DMS114 treated with DMSO at 0.1 percent for 48 hours (cell line): Measurements from ENCODE around the gene THOC6.

Experiments
- DNase-seq: peaks from one replicate; lab custom pipeline; 2025; ENCODE audit not compliant: unreplicated experiment; lab: John Stamatoyannopoulos, UW

THOC6 gene

GRCh38 chr16:3014971-3015370, 8.9 kb upstream of the THOC6 start:
- DNase-seq: no peak

DNA sequence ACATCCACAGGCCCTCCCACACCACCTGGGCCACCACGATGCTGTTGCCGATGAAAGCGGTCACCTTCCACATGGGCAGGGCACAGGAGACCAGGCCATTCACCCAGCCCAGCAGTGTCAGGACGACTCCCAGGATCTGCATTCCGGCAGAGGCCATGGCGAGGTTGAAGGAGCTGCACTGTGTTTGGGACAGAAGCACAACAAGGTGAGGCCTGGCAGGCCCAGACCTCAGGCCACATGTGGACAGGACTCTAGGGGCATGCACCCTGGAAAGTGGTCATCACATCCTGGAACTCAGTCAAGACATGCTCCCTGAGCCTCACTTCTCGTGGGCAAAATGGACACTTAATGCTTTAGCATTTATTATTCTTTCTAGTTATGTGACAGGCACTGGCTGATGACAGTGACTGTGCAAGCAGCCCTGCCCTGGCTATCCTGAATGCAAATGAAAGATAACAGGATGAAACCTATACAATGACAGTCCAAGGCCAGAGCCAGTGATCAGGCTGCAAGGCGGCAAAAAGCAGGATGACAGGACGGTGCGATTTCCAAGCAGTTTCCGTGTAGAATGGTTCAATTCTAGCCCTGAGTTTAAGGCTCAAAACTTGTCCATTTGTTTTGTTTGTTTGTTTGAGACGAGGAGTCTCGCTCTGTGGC, 7.8 kb upstream of the THOC6 start:
- DNase-seq: no peak

GRCh38 chr16:3017344-3017743, 6.5 kb upstream of the THOC6 start:
- no peak for DNase-seq

DNA sequence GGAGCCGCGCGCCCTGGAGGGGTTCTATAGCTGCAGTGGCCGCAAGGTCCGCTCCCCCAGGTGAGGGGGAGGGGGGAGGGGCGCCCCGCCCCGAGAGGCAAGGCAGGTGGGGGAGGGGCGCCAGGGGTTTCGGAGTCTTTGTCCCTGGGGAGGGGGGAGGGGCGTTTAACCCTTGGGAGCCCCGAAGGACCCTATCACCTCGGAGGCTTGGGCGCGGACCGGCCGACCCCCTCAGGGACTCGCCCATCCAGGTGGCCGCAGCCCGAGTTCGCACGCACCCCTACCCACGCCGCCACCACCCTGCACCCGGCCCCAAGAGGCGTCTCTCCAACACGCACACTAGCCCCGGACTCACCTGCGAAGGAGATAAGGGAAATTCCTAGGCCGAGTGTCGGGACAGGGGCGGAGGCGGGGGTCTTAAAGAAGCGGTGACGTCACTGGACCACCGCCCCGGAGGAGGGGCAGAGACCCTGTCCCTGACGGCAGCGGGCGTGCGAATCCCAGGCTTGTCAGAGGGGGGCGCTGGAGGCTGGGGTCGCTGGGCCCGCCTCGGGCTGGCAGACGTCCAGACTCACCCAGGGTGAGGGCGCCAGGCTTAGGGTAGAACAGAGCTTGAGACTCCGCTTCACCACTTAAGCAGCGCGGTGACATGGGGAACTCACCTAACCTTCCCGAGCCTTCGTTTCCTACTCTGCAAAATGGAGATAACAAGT, 5.9 kb upstream of the THOC6 start, which contains the start of gene CLDN6:
Gene CLDN6, minus strand, starts transcription at position 390 of the 713 bp plus-strand sequence. CDS start 2,162 bp downstream, outside the sequence.
- DNase-seq: no peak

DNA sequence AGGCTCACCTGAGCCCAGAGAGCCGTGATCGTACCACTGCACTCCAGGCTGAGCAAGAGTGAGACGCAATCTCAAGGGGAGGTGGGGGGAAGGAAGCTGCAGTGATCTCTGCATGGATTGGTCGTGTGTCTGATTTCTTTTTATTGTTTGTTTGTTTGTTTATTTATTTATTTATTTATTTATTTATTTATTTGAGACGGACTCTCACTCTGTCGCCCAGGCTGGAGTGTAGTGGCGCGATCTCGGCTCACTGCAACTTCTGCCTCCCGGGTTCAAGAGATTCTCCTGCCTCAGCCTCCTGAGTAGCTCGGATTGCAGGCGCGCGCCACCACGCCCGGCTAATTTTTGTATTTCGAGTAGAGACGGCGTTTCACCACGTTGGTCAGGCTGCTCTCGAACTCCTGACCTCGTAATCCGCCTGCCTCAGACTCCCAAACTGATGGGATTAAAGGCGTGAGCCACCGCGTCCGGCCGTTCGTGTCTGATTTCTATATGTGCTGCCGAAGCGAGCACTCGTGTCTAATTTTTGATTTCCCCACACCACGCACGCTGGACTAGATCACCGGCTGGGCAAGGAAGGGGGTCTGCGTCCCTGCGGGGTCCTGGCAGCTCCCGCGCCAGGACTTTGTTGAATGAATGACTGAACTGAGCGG, 4.1 kb upstream of the THOC6 start:
- DNase-seq: no peak

GRCh38 chr16:3020247-3020603, 3.6 kb upstream of the THOC6 start, which contains the start of gene TNFRSF12A:
TSS of gene TNFRSF12A (plus strand) at chr16:3020368. CDS start at chr16:3020398, 30 bp downstream.
- DNase-seq: peak; percentile 37

DNA sequence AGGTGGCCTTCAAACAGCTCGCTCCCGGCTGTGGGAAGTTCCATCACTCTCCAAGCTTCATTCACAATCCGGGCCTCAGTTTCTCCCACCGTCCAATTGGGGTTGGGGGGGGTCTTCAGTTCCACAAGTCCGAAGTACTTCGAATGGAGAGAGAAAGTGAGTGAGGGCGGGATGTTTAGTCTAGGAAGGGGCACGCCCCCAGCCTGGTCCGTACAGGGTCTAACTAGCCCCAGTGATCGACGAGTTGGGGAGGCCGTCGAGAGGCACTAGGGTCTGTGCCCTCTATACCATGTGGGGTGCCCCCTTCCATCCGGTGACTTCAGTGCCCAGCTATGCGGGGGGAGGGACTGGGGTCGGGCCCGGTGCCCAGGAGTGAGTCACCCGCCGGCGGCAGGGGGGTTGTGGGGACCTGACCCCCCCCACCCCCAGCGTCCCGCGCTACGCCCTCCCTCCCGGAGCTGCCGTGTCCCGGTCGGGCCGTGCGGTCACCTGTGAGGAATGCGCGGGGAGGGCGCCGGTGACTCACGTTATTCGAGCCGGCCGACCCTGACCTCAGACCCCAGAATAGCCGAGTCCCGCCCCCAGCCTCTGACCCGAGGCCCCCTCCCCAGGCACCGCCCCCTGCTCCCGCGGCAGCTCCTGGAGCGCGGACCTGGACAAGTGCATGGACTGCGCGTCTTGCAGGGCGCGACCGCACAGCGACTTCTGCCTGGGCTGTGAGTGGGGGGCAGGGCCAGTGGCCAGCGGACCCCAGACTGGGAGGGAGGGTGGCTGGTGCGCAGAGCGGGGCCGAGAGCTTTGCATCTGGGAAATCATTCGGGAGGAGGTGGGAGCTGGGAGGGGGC, 3.0 kb upstream of the THOC6 start:
- DNase-seq: peak; percentile 22

DNA sequence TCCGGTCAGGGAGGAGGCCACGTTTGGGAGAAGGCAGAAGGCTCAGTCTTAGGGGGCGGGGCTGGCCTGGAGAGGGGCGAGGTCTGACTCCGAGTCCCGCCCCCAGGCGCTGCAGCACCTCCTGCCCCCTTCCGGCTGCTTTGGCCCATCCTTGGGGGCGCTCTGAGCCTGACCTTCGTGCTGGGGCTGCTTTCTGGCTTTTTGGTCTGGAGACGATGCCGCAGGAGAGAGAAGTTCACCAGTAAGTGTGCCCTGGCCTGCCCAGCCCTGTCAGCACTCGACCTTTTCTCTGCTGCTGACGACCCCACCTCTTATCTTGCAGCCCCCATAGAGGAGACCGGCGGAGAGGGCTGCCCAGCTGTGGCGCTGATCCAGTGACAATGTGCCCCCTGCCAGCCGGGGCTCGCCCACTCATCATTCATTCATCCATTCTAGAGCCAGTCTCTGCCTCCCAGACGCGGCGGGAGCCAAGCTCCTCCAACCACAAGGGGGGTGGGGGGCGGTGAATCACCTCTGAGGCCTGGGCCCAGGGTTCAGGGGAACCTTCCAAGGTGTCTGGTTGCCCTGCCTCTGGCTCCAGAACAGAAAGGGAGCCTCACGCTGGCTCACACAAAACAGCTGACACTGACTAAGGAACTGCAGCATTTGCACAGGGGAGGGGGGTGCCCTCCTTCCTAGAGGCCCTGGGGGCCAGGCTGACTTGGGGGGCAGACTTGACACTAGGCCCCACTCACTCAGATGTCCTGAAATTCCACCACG, 2.2 kb upstream of the THOC6 start:
- peak; percentile 68 for DNase-seq

DNA sequence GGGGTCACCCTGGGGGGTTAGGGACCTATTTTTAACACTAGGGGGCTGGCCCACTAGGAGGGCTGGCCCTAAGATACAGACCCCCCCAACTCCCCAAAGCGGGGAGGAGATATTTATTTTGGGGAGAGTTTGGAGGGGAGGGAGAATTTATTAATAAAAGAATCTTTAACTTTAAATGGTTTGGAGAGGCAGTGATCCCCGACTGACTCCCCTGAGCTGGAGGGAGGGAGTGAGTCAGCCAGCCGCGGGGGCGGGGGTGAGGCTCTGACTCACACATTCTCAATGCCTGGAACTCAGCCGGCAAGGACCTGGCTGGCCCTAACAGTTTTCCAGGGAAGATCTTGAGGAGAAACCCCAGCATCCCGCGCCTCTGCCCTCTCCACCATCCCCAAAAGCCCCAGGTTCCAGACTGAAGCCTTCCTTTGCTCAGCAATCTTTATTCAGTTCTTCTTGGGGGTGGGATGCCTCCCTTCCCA, 1.6 kb upstream of the THOC6 start:
- peak; percentile 13 for DNase-seq

- DNase-seq: no peak
Measured at GRCh38 chr16:3022684-3023414, 986 bp upstream of the THOC6 start.

- peak; percentile 40 for DNase-seq
Measured at GRCh38 chr16:3023415-3023668, 493 bp upstream of the THOC6 start.

GRCh38 chr16:3025032-3026002, 1.5 kb downstream of the THOC6 start:
- no peak for DNase-seq

GRCh38 chr16:3026003-3026378, 2.2 kb downstream of the THOC6 start:
- DNase-seq: no peak

DNA sequence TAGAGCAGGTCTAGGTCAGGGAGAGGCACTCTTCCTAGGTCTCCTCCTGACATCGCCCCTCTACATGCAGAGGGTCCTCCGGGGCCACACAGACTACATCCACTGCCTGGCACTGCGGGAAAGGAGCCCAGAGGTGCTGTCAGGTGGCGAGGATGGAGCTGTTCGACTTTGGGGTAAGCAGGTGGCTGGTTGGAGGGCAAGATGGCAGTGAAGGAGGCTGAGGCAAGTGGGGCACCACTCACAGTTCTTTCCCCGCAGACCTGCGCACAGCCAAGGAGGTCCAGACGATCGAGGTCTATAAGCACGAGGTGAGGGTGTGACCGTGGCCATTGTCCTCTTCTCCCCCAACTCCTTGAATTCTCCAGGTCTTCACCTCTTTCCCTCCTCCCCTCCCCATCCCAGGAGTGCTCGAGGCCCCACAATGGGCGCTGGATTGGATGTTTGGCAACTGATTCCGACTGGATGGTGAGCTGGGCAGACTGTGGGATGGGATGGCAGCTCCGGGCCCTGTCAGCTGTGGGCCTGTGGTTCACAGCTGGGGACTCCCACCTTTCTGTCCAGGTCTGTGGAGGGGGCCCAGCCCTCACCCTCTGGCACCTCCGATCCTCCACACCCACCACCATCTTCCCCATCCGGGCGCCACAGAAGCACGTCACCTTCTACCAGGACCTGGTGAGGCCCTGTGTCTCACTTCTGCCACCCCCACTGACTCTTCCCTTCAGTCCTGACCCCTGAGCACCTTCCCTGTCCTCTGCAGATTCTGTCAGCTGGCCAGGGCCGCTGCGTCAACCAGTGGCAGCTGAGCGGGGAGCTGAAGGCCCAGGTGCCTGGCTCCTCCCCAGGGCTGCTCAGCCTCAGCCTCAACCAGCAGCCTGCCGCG, 3.0 kb downstream of the THOC6 start:
- DNase-seq: no peak

DNA sequence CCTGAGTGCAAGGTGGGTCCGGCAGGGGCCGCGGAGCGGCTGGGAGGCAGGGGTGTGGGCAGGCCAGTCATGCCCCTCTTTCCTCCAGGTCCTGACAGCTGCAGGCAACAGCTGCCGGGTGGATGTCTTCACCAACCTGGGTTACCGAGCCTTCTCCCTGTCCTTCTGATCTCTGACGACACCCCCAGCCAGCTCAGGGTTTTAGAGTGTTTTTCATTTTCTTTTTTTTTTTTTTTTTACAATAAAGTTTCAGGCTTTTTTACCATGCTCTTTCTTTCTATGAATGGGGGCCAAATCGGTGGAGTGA, 3.6 kb downstream of the THOC6 start:
- no peak for DNase-seq

GRCh38 chr16:3027983-3028715, 4.3 kb downstream of the THOC6 start:
- DNase-seq: no peak

DNA sequence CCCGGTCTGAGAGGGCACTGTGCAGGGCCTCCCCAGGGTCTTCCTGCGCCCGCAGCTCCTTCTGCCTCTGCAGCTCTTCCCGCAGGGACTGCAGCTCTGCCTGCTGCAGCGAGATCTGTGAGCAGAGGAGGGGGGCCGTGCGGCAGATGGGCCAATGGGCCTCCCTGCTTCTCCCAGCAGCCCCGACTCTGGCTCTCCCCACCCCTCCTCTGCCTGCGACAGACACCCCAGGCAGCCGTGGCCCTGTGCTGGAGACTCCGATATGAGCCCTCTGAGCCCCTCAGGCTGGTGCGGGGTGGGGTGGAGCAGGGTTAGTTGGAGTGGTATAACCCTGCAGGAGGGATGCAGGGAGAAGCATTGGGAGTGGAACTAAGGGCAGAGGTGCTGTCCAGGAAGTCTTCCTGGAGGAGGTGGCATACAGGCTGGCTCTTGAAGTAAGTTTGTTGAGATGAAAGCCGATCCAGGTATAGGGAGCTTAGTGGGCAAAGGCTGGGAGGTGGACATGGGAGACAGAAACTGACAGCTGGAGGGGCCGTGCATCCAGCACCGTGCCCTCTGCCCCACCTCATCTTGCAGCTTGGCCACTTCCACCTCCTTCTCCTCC, 5.0 kb downstream of the THOC6 start:
- DNase-seq: no peak
